Activated CD8-positive, alpha-beta memory T cell treated with anti-CD3 and anti-CD28 coated beads for 24 hours (primary cell): ENCODE data around the gene R3HDM1.
"Not testable (repeated sequence)": the region's sequence is repeated elsewhere in the genome, so short reads cannot be mapped to it uniquely, and the experiment has no call there.

Experiments used
- DNase-seq: peaks from one replicate; pipeline ENCODE4 v3.0.0-alpha.2; 2020

The R3HDM1 gene

GRCh38 chr2:135531231-135532197 is at the start of gene R3HDM1:
Gene R3HDM1 (plus strand): TSS chr2:135531484. CDS start chr2:135604846, 73,362 bp downstream.
- peak; percentile 94 for DNase-seq

GRCh38 chr2:135485441-135485840 is 45.8 kb upstream of the R3HDM1 start:
- no peak for DNase-seq

- no peak for DNase-seq
These were observed 40.9 kb upstream of the R3HDM1 start for GRCh38 chr2:135490376-135490775.

- DNase-seq = no peak
These were observed 36.8 kb upstream of the R3HDM1 start for GRCh38 chr2:135494503-135494902.

- DNase-seq = no peak
These were observed 36.4 kb upstream of the R3HDM1 start for GRCh38 chr2:135494917-135495316.

GRCh38 chr2:135498588-135498987 is 32.7 kb upstream of the R3HDM1 start:
- not testable (repeated sequence) for DNase-seq

GRCh38 chr2:135504811-135505210 is 26.5 kb upstream of the R3HDM1 start:
- no peak for DNase-seq

- DNase-seq = no peak
These were observed 20.7 kb upstream of the R3HDM1 start for GRCh38 chr2:135510577-135510976.

- no peak for DNase-seq
These were observed 19.2 kb upstream of the R3HDM1 start for GRCh38 chr2:135512099-135512498.

GRCh38 chr2:135525786-135526185 is 5.5 kb upstream of the R3HDM1 start:
- DNase-seq = no peak

- no peak for DNase-seq
These were observed 3.3 kb upstream of the R3HDM1 start for GRCh38 chr2:135528006-135528405.

GRCh38 chr2:135530313-135531230 is 712 bp upstream of the R3HDM1 start, which contains the start of gene ZRANB3:
Gene ZRANB3 (minus strand): TSS chr2:135531218.
- DNase-seq = peak; percentile 92

- DNase-seq = no peak
These were observed 1.3 kb downstream of the R3HDM1 start for GRCh38 chr2:135532581-135532980.

- DNase-seq = not testable (repeated sequence)
These were observed 2.3 kb downstream of the R3HDM1 start for GRCh38 chr2:135533545-135533944.

GRCh38 chr2:135546436-135546835 is 15.2 kb downstream of the R3HDM1 start:
- no peak for DNase-seq

- DNase-seq = no peak
These were observed 16.0 kb downstream of the R3HDM1 start for GRCh38 chr2:135547311-135547710.

- no peak for DNase-seq
These were observed 20.1 kb downstream of the R3HDM1 start for GRCh38 chr2:135551356-135551755.

- no peak for DNase-seq
These were observed 21.6 kb downstream of the R3HDM1 start for GRCh38 chr2:135552887-135553286.

GRCh38 chr2:135555311-135555710 is 24.0 kb downstream of the R3HDM1 start:
- DNase-seq = no peak

GRCh38 chr2:135557530-135557929 is 26.2 kb downstream of the R3HDM1 start:
- DNase-seq = no peak

GRCh38 chr2:135561925-135562324 is 30.6 kb downstream of the R3HDM1 start:
- DNase-seq = no peak

- DNase-seq = no peak
These were observed 32.5 kb downstream of the R3HDM1 start for GRCh38 chr2:135563793-135564192.

- no peak for DNase-seq
These were observed 39.6 kb downstream of the R3HDM1 start for GRCh38 chr2:135570884-135571283.
